ENCODE data around the gene KL.

The KL gene

GRCh38 chr13:33004511-33004910 is 11.7 kb upstream of the KL start:
- Mint-ChIP-seq H3K4me3 (no peak overlapping the region), H3K9me3 (peaks cover 34% of the 10 kb centered on the region), H3K4me1 (peaks cover 9% of the 10 kb centered on the region), H3K27ac (no peak overlapping the region), H3K27me3 (ENCODE audit: low read depth, poor library complexity) (peaks cover 5% of the 10 kb centered on the region), H3K36me3 (ENCODE audit: low read depth) (peaks cover 12% of the 10 kb centered on the region)
- no peak for TF ChIP-seq CTCF (IDR thresholded peaks at IDR 0.05)
- DNase-seq = no peak

- no peak overlapping the region for H3K27ac Mint-ChIP-seq
- H3K9me3 Mint-ChIP-seq = peaks cover 39% of the 10 kb centered on the region
- no peak overlapping the region for H3K4me3 Mint-ChIP-seq
- peaks cover 9% of the 10 kb centered on the region for H3K4me1 Mint-ChIP-seq
- H3K27me3 Mint-ChIP-seq (ENCODE audit: low read depth, poor library complexity) = peaks cover 11% of the 10 kb centered on the region
- peaks cover 12% of the 10 kb centered on the region for H3K36me3 Mint-ChIP-seq (ENCODE audit: low read depth)
- DNase-seq = no peak
- no peak for TF ChIP-seq CTCF (IDR thresholded peaks at IDR 0.05)
Observed at GRCh38 chr13:33006134-33006533, 10.1 kb upstream of the KL start.

- Mint-ChIP-seq H3K4me3 (no peak overlapping the region), H3K36me3 (ENCODE audit: low read depth) (peaks cover 12% of the 10 kb centered on the region), H3K4me1 (peaks cover 9% of the 10 kb centered on the region), H3K9me3 (peaks cover 39% of the 10 kb centered on the region), H3K27ac (no peak overlapping the region), H3K27me3 (ENCODE audit: low read depth, poor library complexity) (peaks cover 15% of the 10 kb centered on the region)
- no peak for TF ChIP-seq CTCF (IDR thresholded peaks at IDR 0.05)
- no peak for DNase-seq
Observed at GRCh38 chr13:33006638-33007037, 9.6 kb upstream of the KL start.

DNA sequence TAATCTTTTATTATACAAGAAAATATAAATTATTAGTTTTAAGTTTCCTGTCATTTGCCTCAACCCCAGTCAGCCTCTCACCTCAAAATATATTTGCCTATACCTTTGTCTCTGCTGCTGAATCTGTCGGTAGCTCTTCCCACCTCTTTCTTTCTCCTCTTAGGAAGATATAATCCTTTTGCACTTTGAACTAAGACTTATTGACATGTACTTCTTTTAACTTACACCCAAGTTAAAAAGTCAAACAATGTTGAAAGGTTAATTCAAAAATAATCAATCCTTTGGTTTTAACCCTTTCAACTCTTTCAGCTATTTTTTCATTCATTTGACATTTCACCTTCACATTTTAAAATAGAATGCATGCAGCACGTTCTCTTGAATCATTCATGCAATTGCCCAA is 9.0 kb upstream of the KL start:
- H3K4me1 Mint-ChIP-seq = peaks cover 9% of the 10 kb centered on the region
- TF ChIP-seq CTCF (IDR thresholded peaks at IDR 0.05) = no peak
- H3K4me3 Mint-ChIP-seq = no peak overlapping the region
- peaks cover 12% of the 10 kb centered on the region for H3K36me3 Mint-ChIP-seq (ENCODE audit: low read depth)
- DNase-seq = no peak
- no peak overlapping the region for H3K27ac Mint-ChIP-seq
- H3K27me3 Mint-ChIP-seq (ENCODE audit: low read depth, poor library complexity) = peaks cover 19% of the 10 kb centered on the region
- peaks cover 39% of the 10 kb centered on the region for H3K9me3 Mint-ChIP-seq

- Mint-ChIP-seq H3K27ac (no peak overlapping the region), H3K4me3 (no peak overlapping the region), H3K36me3 (ENCODE audit: low read depth) (peaks cover 12% of the 10 kb centered on the region), H3K27me3 (ENCODE audit: low read depth, poor library complexity) (peaks cover 26% of the 10 kb centered on the region), H3K9me3 (peaks cover 38% of the 10 kb centered on the region), H3K4me1 (peaks cover 9% of the 10 kb centered on the region)
- no peak for DNase-seq
- no peak for TF ChIP-seq CTCF (IDR thresholded peaks at IDR 0.05)
Observed at GRCh38 chr13:33007950-33008349, 8.3 kb upstream of the KL start.

- no peak overlapping the region for H3K4me3 Mint-ChIP-seq
- no peak overlapping the region for H3K27ac Mint-ChIP-seq
- DNase-seq = no peak
- peaks cover 12% of the 10 kb centered on the region for H3K36me3 Mint-ChIP-seq (ENCODE audit: low read depth)
- H3K9me3 Mint-ChIP-seq = peaks cover 31% of the 10 kb centered on the region
- peaks cover 33% of the 10 kb centered on the region for H3K27me3 Mint-ChIP-seq (ENCODE audit: low read depth, poor library complexity)
- H3K4me1 Mint-ChIP-seq = peaks cover 4% of the 10 kb centered on the region
- no peak for TF ChIP-seq CTCF (IDR thresholded peaks at IDR 0.05)
Observed at GRCh38 chr13:33008946-33009722, 7.1 kb upstream of the KL start.
